Testis (tissue), 2 donors: ENCODE measurements around the gene MYO1D.

Experiments used
- POLR2A ChIP-seq: fragments of 450-650 bp; IDR thresholded peaks from one replicate; pipeline ENCODE4 v1.6.1; 2017; ENCODE audit warnings: antibody characterized with exemption, mild to moderate bottlenecking, moderate library complexity
- TF ChIP-seq, protein P1 (sequence below), 3 experiments: fragments of 450-650 bp in 2 of 3; fragments of 200-600 bp in 1 of 3; sonication (generic) in 1 of 3; IDR thresholded peaks; one replicate each; pipeline ENCODE4 v1.5.1; 2016 to 2019; ENCODE audit warnings: antibody characterized with exemption in 3 of 3, mild to moderate bottlenecking in 2 of 3, moderate library complexity in 1 of 3

DNA sequence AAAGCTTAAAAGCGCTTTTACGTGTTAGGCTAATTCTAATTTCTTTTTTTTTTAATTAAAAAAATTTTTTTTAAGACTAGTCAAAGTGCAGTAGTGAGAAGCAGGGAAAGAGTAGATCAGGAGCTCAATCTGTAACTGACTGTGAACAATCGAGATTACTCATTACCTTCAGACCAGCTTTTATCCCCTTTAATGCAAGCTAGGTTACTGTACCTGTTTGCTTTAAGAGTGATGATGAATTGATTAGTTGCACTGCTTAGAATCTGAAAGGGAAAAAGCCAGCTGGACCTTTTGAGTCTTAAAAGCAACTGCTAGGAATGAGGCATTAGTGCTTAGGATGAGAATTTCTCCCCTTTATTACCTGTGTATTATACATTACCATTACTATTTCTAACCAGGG is 413.6 kb downstream of the MYO1D start:
- TF ChIP-seq, protein P1, sequence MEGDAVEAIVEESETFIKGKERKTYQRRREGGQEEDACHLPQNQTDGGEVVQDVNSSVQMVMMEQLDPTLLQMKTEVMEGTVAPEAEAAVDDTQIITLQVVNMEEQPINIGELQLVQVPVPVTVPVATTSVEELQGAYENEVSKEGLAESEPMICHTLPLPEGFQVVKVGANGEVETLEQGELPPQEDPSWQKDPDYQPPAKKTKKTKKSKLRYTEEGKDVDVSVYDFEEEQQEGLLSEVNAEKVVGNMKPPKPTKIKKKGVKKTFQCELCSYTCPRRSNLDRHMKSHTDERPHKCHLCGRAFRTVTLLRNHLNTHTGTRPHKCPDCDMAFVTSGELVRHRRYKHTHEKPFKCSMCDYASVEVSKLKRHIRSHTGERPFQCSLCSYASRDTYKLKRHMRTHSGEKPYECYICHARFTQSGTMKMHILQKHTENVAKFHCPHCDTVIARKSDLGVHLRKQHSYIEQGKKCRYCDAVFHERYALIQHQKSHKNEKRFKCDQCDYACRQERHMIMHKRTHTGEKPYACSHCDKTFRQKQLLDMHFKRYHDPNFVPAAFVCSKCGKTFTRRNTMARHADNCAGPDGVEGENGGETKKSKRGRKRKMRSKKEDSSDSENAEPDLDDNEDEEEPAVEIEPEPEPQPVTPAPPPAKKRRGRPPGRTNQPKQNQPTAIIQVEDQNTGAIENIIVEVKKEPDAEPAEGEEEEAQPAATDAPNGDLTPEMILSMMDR (IDR thresholded peaks at IDR 0.05) = no peak
- TF ChIP-seq POLR2A = no peak
